Peyer's patch (tissue), 4 donors: ENCODE data around the gene CD47.

ENCODE experiments used
- POLR2A ChIP-seq, 2 donors: fragments of 450-650 bp; IDR thresholded peaks; one replicate each; pipeline ENCODE4 v1.5.1; 2017; ENCODE audit warnings: antibody characterized with exemption in 2 of 2, mild to moderate bottlenecking in 2 of 2, moderate library complexity in 2 of 2
- TF ChIP-seq, protein P1 (sequence below), 6 experiments: fragments of 450-650 bp in 4 of 6; fragments of 200-600 bp in 2 of 6; sonication (generic) in 1 of 6; IDR thresholded peaks; one replicate each; pipeline ENCODE4 v1.5.1; 2017 to 2019; ENCODE audit warnings: antibody characterized with exemption in 6 of 6, mild to moderate bottlenecking in 3 of 6, moderate library complexity in 1 of 6

DNA sequence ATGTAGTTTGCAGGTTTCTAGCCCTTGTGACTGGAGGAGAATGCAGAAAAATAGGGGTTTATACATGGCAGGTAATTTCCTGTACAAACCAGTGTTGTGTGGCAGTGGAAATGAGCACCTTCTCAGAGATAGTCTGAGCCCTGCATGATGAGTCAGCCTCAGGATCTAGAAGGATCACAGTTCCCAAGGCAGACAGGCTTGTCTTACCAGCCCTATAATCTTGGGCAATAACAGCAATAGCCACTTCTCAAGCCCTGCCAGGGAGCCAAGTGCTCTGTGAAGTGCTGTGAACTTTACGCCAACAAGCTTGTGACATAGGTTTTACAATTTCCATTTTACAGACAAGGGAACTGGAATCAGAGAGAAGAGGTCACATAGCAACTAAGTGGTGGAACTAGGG lies 89.4 kb downstream of the CD47 start:
- TF ChIP-seq, protein P1, sequence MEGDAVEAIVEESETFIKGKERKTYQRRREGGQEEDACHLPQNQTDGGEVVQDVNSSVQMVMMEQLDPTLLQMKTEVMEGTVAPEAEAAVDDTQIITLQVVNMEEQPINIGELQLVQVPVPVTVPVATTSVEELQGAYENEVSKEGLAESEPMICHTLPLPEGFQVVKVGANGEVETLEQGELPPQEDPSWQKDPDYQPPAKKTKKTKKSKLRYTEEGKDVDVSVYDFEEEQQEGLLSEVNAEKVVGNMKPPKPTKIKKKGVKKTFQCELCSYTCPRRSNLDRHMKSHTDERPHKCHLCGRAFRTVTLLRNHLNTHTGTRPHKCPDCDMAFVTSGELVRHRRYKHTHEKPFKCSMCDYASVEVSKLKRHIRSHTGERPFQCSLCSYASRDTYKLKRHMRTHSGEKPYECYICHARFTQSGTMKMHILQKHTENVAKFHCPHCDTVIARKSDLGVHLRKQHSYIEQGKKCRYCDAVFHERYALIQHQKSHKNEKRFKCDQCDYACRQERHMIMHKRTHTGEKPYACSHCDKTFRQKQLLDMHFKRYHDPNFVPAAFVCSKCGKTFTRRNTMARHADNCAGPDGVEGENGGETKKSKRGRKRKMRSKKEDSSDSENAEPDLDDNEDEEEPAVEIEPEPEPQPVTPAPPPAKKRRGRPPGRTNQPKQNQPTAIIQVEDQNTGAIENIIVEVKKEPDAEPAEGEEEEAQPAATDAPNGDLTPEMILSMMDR (IDR thresholded peaks at IDR 0.05) = no peak
- no peak for TF ChIP-seq POLR2A (IDR thresholded peaks at IDR 0.05)
